Calu3 (cell line): ENCODE measurements around the gene ANKDD1B. TPM values are rescaled to one million over a fixed set of nuclear protein-coding genes. Genes with fewer than 3 reads are reported as not detected.

Source experiments
- BruUV-seq: library from RNA; stranded (reverse); fragments of 400-500 nt; replicated peaks from 2 replicates; lab custom pipeline; 2021; lab: Mats Ljungman, UMichigan
- CTCF ChIA-PET: fragments of 300-600 bp; sonication (Branson Sonifier 250); formaldehyde crosslinking; loops from one replicate; lab custom pipeline; 2022; ENCODE audit warnings: antibody characterized with exemption; lab: Charles Lee
- DNase-seq: peaks from one replicate; pipeline ENCODE4 v3.0.0; 2022
- H3K27ac Mint-ChIP-seq: one replicate; pipeline ENCODE4 v1.8.0; 2022; ENCODE audit warnings: mixed read lengths; ENCODE audit not compliant: unreplicated experiment
- H3K27me3 Mint-ChIP-seq: one replicate; pipeline ENCODE4 v1.8.0; 2022; ENCODE audit warnings: mixed read lengths; ENCODE audit not compliant: unreplicated experiment
- H3K36me3 Mint-ChIP-seq: one replicate; pipeline ENCODE4 v1.8.0; 2022; ENCODE audit warnings: mild to moderate bottlenecking, moderate library complexity, mixed read lengths; ENCODE audit not compliant: insufficient read depth, unreplicated experiment
- H3K4me1 Mint-ChIP-seq: one replicate; pipeline ENCODE4 v1.8.0; 2022; ENCODE audit warnings: mild to moderate bottlenecking, low read depth, mixed read lengths; ENCODE audit not compliant: unreplicated experiment
- H3K4me3 Mint-ChIP-seq: one replicate; pipeline ENCODE4 v1.8.0; 2022; ENCODE audit warnings: mild to moderate bottlenecking, low read depth, moderate library complexity, mixed read lengths; ENCODE audit not compliant: unreplicated experiment
- H3K9me3 Mint-ChIP-seq: one replicate; pipeline ENCODE4 v1.8.0; 2022; ENCODE audit warnings: low read depth, mixed read lengths; ENCODE audit not compliant: unreplicated experiment
- intact Hi-C: fragments of 100-400 bp; cut with micrococcal nuclease; formaldehyde crosslinking; loops from one replicate; pipeline ENCODE4 v1.10.0; 2022; ENCODE audit not compliant: unreplicated experiment
- total RNA-seq: library from RNA; stranded (reverse); gene quantifications from 2 replicates; pipeline ENCODE4 v1.2.3, GENCODE V29; 2022
- TF ChIP-seq, protein P1 (sequence below): fragments of 200-600 bp; IDR thresholded peaks from one replicate; pipeline ENCODE4 v1.8.0; 2022; ENCODE audit warnings: antibody characterized with exemption; ENCODE audit not compliant: unreplicated experiment

The ANKDD1B gene
- total RNA-seq, 1 experiment from 2014 or later, result 1.3 TPM

DNA sequence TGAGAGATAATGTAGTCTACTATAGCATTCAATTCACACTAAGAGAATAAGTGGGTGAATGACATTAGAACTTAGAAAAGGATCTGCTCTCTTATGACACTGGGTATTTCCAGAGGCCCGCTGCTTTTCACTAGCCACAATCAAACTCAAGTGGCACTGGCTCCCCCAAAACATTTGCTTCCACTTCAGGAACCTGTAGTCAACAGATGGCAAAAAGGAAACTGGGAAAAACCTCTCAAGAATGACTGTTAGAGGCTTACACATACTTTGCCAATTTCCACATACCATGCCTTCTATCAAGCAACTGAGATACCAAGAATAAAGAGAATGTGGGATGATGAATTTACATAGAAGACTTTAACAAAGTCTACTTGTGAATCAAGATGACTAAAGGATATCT lies 94.8 kb downstream of the ANKDD1B start:
- TF ChIP-seq, protein P1, sequence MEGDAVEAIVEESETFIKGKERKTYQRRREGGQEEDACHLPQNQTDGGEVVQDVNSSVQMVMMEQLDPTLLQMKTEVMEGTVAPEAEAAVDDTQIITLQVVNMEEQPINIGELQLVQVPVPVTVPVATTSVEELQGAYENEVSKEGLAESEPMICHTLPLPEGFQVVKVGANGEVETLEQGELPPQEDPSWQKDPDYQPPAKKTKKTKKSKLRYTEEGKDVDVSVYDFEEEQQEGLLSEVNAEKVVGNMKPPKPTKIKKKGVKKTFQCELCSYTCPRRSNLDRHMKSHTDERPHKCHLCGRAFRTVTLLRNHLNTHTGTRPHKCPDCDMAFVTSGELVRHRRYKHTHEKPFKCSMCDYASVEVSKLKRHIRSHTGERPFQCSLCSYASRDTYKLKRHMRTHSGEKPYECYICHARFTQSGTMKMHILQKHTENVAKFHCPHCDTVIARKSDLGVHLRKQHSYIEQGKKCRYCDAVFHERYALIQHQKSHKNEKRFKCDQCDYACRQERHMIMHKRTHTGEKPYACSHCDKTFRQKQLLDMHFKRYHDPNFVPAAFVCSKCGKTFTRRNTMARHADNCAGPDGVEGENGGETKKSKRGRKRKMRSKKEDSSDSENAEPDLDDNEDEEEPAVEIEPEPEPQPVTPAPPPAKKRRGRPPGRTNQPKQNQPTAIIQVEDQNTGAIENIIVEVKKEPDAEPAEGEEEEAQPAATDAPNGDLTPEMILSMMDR, result no peak
- H3K27me3 Mint-ChIP-seq, result no peaks in the 10 kb centered on the region
- no peak overlapping the region for H3K4me3 Mint-ChIP-seq
- peaks cover 3% of the 10 kb centered on the region for H3K36me3 Mint-ChIP-seq
- no peaks in the 10 kb centered on the region for H3K9me3 Mint-ChIP-seq
- no peak for DNase-seq
- H3K4me1 Mint-ChIP-seq, result no peaks in the 10 kb centered on the region
- CTCF ChIA-PET, result no interaction called here
- intact Hi-C loops, result no loop called here
- H3K27ac Mint-ChIP-seq, result no peak overlapping the region
- BruUV-seq, result no TSS peak

DNA sequence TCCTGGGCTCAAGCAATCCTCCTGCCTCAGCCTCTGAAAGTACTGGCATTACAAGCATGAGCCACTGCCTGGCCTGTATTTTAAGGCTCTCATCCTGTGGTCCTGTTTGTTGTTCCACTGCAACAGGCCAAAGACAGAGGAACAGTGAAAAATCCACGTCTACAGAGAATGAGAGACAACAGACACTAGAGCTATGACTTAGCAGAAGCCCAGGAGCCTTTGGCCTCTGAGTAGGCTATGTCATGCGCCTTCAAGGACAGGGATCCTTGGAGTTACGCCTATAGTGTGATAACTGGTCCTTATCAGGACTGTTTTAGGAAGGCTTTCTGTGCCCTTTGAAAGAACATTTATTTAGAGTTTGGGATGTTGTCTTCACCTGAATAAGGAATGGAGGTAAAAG lies 95.5 kb downstream of the ANKDD1B start:
- no TSS peak for BruUV-seq
- intact Hi-C loops, result no loop called here
- CTCF ChIA-PET, result no interaction called here
- Mint-ChIP-seq H3K4me1 (no peaks in the 10 kb centered on the region), H3K27ac (no peak overlapping the region), H3K27me3 (no peaks in the 10 kb centered on the region), H3K36me3 (peaks cover 3% of the 10 kb centered on the region), H3K9me3 (no peaks in the 10 kb centered on the region), H3K4me3 (no peak overlapping the region)
- TF ChIP-seq, protein P1, result no peak
- no peak for DNase-seq

DNA sequence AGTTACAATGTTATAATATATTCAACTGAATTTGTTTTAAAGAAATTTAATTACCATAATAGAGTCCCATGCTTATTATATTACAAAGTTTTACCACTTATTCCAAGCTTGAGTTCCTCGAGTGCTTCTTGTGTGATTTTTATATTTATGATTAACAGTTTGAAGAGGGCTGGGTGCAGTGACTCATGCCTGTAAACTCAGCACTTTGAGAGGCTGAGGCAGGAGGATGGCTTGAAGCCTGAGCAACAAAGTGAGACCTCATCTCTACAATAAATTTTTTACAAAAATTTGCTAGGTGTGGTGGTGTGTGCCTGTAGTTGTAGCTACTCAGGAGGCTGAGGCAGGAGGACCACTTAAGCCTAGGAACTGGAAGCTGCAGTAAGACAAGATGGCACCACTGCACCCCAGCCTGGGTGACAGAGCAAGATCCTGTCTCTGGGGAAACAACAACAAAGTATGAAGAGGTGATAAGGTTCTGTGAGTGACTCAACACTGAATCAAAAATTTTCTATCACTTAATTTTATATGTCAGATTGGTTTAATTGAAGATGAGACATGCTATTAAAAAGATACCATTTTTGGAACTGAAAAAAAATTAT lies 96.8 kb downstream of the ANKDD1B start:
- CTCF ChIA-PET, result no interaction called here
- DNase-seq, result peak; percentile 36
- H3K4me1 Mint-ChIP-seq, result peaks cover under 1% of the 10 kb centered on the region
- TF ChIP-seq, protein P1, result no peak
- H3K27me3 Mint-ChIP-seq, result no peaks in the 10 kb centered on the region
- no peak overlapping the region for H3K27ac Mint-ChIP-seq
- no peaks in the 10 kb centered on the region for H3K9me3 Mint-ChIP-seq
- intact Hi-C loops, result no loop called here
- H3K36me3 Mint-ChIP-seq, result peaks cover 3% of the 10 kb centered on the region
- H3K4me3 Mint-ChIP-seq, result no peak overlapping the region
- no TSS peak for BruUV-seq

DNA sequence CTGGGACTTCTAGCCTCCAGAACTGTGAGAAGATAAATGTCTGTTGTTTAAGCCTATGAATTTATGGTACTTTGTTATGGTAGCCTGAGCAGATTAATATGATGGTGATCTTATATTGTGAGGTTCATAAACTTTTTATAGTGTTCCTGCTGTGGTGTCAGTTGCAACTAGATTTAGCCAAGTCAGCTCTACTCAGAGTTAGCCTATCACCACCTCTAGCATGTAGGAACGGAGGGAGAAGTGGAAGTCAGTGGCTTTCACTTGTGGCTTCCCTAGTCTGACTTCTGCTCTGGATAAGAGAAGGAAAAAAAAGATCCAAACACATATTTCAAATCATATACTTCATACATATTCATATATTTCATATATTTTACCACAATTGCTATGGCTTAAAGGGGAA lies 99.4 kb downstream of the ANKDD1B start:
- Mint-ChIP-seq H3K27ac (no peak overlapping the region), H3K4me1 (peaks cover 20% of the 10 kb centered on the region), H3K36me3 (peaks cover 23% of the 10 kb centered on the region), H3K9me3 (no peaks in the 10 kb centered on the region), H3K4me3 (no peak overlapping the region), H3K27me3 (no peaks in the 10 kb centered on the region)
- CTCF ChIA-PET, result interaction anchor here (0.6 kb wide), 1 partner anchor 1005 kb away, joined by 8 read pairs; the partner anchor contains the start of gene F2R
- no TSS peak for BruUV-seq
- DNase-seq, result no peak
- intact Hi-C loops, result no loop called here
- TF ChIP-seq, protein P1, result no peak
